Measurements from ENCODE around the gene PLAC9. TPM values are rescaled to one million over a fixed set of nuclear protein-coding genes. Genes with fewer than 3 reads are reported as not detected.

The PLAC9 gene
- total and polyA plus RNA-seq, 2 donors (not counting 1 experiment from before 2014, with no cell fraction given) = 16.7 to 40.4 TPM

GRCh38 chr10:80118669-80119068 lies 13.9 kb upstream of the PLAC9 start:
- TF ChIP-seq CTCF (conservative IDR thresholded peaks at IDR 0.05 in 1 of 2, IDR thresholded peaks at IDR 0.05 in 1 of 2; ENCODE audit: low read depth in 1 of 2, low read length in 2 of 2) = no peak
- no peak for TF ChIP-seq EZH2 (IDR thresholded peaks at IDR 0.05; ENCODE audit: low read length, missing control alignments)
- H3K79me2 ChIP-seq (ENCODE audit: control insufficient read depth, insufficient read depth, low read length) = no peaks in the 10 kb centered on the region
- H4K20me1 ChIP-seq (ENCODE audit: control insufficient read depth, extremely low read depth, insufficient read depth, low read length) = no peaks in the 10 kb centered on the region
- H3K9me3 ChIP-seq (ENCODE audit: control insufficient read depth, insufficient read depth, low read depth, low read length) = no peaks in the 10 kb centered on the region
- no peaks in the 10 kb centered on the region for H3K36me3 ChIP-seq (ENCODE audit: control insufficient read depth, insufficient read depth, low read length)
- H3K4me1 ChIP-seq (ENCODE audit: control insufficient read depth, extremely low read depth, insufficient read depth, low read length) = peaks cover 5% of the 10 kb centered on the region
- H3K27me3 ChIP-seq (ENCODE audit: control insufficient read depth, insufficient read depth, low read length) = no peaks in the 10 kb centered on the region
- no peak overlapping the region for H3K4me2 ChIP-seq (ENCODE audit: extremely low read depth, insufficient read depth, low read length)
- no peak overlapping the region for H2AFZ ChIP-seq (ENCODE audit: low read length)
- DNase-seq (ENCODE audit: low read depth in 2 of 2) = no peak
- no peak overlapping the region for H3K27ac ChIP-seq (ENCODE audit: insufficient read depth, low read length)
- no peak overlapping the region for H3K4me3 ChIP-seq (replicated peaks in 1 of 4; ENCODE audit: control extremely low read depth in 1 of 4, insufficient read depth in 1 of 4, low read depth in 3 of 4, low read length in 4 of 4)
- H3K9ac ChIP-seq (ENCODE audit: insufficient read depth, low read length) = no peak overlapping the region

GRCh38 chr10:80122110-80122710 lies 10.3 kb upstream of the PLAC9 start:
- Histone ChIP-seq H2AFZ (ENCODE audit: low read length) (no peak overlapping the region), H3K9ac (ENCODE audit: insufficient read depth, low read length) (no peak overlapping the region)

GRCh38 chr10:80122746-80123145 lies 9.8 kb upstream of the PLAC9 start:
- H2AFZ ChIP-seq (ENCODE audit: low read length) = no peak overlapping the region
- no peak for TF ChIP-seq CTCF (conservative IDR thresholded peaks at IDR 0.05 in 1 of 2, IDR thresholded peaks at IDR 0.05 in 1 of 2; ENCODE audit: low read depth in 1 of 2, low read length in 2 of 2)
- TF ChIP-seq EZH2 (IDR thresholded peaks at IDR 0.05; ENCODE audit: low read length, missing control alignments) = no peak
- no peak overlapping the region for H3K4me2 ChIP-seq (ENCODE audit: extremely low read depth, insufficient read depth, low read length)
- no peaks in the 10 kb centered on the region for H3K27me3 ChIP-seq (ENCODE audit: control insufficient read depth, insufficient read depth, low read length)
- H3K4me1 ChIP-seq (ENCODE audit: control insufficient read depth, extremely low read depth, insufficient read depth, low read length) = peaks cover 9% of the 10 kb centered on the region
- DNase-seq (ENCODE audit: low read depth in 2 of 2) = peak in 1 of 2 donors; percentile 46
- H3K4me3 ChIP-seq (replicated peaks in 1 of 4; ENCODE audit: control extremely low read depth in 1 of 4, insufficient read depth in 1 of 4, low read depth in 3 of 4, low read length in 4 of 4) = no peak overlapping the region
- no peaks in the 10 kb centered on the region for H3K79me2 ChIP-seq (ENCODE audit: control insufficient read depth, insufficient read depth, low read length)
- H3K9ac ChIP-seq (ENCODE audit: insufficient read depth, low read length) = no peak overlapping the region
- H3K27ac ChIP-seq (ENCODE audit: insufficient read depth, low read length) = peak overlapping the region; percentile 13
- H3K9me3 ChIP-seq (ENCODE audit: control insufficient read depth, insufficient read depth, low read depth, low read length) = no peaks in the 10 kb centered on the region
- no peaks in the 10 kb centered on the region for H4K20me1 ChIP-seq (ENCODE audit: control insufficient read depth, extremely low read depth, insufficient read depth, low read length)
- no peaks in the 10 kb centered on the region for H3K36me3 ChIP-seq (ENCODE audit: control insufficient read depth, insufficient read depth, low read length)

More at GRCh38 chr10:80122110-80122710, 10.3 kb upstream of the PLAC9 start:
- no peaks in the 10 kb centered on the region for H4K20me1 ChIP-seq (ENCODE audit: control insufficient read depth, extremely low read depth, insufficient read depth, low read length)
- H3K27me3 ChIP-seq (ENCODE audit: control insufficient read depth, insufficient read depth, low read length) = no peaks in the 10 kb centered on the region
- no peaks in the 10 kb centered on the region for H3K36me3 ChIP-seq (ENCODE audit: control insufficient read depth, insufficient read depth, low read length)
- H3K79me2 ChIP-seq (ENCODE audit: control insufficient read depth, insufficient read depth, low read length) = no peaks in the 10 kb centered on the region
- TF ChIP-seq EZH2 (IDR thresholded peaks at IDR 0.05; ENCODE audit: low read length, missing control alignments) = no peak
- no peak for TF ChIP-seq CTCF (conservative IDR thresholded peaks at IDR 0.05 in 1 of 2, IDR thresholded peaks at IDR 0.05 in 1 of 2; ENCODE audit: low read depth in 1 of 2, low read length in 2 of 2)
- no peaks in the 10 kb centered on the region for H3K9me3 ChIP-seq (ENCODE audit: control insufficient read depth, insufficient read depth, low read depth, low read length)
- no peak overlapping the region for H3K4me3 ChIP-seq (replicated peaks in 1 of 4; ENCODE audit: control extremely low read depth in 1 of 4, insufficient read depth in 1 of 4, low read depth in 3 of 4, low read length in 4 of 4)
- H3K4me2 ChIP-seq (ENCODE audit: extremely low read depth, insufficient read depth, low read length) = no peak overlapping the region
- H3K27ac ChIP-seq (ENCODE audit: insufficient read depth, low read length) = peak overlapping the region; percentile 29
- peaks cover 9% of the 10 kb centered on the region for H3K4me1 ChIP-seq (ENCODE audit: control insufficient read depth, extremely low read depth, insufficient read depth, low read length)
- DNase-seq (ENCODE audit: low read depth in 2 of 2) = no peak
